ENCODE measurements around the gene ZNF555.

Gene ZNF555

DNA sequence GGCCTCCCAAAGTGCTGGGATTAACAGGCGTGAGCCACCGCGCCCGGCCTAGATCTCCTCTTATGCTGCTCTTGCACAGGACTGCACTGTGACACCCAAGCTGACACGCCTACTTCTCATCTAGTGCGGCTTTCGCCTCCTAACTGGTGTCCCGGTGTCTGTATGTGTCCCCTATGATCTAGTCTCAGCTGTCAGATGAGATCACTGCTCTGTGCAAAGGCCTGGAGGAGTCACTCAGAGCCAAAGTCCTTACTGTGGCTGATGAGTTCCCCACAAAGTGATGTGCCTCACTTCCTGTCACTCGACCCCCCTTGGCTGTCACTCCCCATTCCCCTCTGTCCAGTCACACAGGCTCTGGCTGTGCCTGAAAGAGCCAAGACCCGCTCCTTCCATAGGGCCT is 28.3 kb downstream of the ZNF555 start:
- TF ChIP-seq TAF1 (IDR thresholded peaks at IDR 0.05; ENCODE audit: borderline replicate concordance, insufficient read depth, low read length) (no peak), FOXP2 (optimal IDR thresholded peaks at IDR 0.05; ENCODE audit: borderline replicate concordance, extremely low read depth, extremely low read length, insufficient read depth) (no peak), SIN3A (IDR thresholded peaks at IDR 0.05; ENCODE audit: borderline replicate concordance, insufficient read depth, low read length) (no peak), POLR2AphosphoS5 (IDR thresholded peaks at IDR 0.05; ENCODE audit: low read depth, low read length) (no peak)
- TF ChIP-seq, protein P1, sequence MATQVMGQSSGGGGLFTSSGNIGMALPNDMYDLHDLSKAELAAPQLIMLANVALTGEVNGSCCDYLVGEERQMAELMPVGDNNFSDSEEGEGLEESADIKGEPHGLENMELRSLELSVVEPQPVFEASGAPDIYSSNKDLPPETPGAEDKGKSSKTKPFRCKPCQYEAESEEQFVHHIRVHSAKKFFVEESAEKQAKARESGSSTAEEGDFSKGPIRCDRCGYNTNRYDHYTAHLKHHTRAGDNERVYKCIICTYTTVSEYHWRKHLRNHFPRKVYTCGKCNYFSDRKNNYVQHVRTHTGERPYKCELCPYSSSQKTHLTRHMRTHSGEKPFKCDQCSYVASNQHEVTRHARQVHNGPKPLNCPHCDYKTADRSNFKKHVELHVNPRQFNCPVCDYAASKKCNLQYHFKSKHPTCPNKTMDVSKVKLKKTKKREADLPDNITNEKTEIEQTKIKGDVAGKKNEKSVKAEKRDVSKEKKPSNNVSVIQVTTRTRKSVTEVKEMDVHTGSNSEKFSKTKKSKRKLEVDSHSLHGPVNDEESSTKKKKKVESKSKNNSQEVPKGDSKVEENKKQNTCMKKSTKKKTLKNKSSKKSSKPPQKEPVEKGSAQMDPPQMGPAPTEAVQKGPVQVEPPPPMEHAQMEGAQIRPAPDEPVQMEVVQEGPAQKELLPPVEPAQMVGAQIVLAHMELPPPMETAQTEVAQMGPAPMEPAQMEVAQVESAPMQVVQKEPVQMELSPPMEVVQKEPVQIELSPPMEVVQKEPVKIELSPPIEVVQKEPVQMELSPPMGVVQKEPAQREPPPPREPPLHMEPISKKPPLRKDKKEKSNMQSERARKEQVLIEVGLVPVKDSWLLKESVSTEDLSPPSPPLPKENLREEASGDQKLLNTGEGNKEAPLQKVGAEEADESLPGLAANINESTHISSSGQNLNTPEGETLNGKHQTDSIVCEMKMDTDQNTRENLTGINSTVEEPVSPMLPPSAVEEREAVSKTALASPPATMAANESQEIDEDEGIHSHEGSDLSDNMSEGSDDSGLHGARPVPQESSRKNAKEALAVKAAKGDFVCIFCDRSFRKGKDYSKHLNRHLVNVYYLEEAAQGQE (IDR thresholded peaks at IDR 0.05; ENCODE audit: insufficient read depth in 1 of 2, low read depth in 2 of 2, low read length in 2 of 2) = no peak

DNA sequence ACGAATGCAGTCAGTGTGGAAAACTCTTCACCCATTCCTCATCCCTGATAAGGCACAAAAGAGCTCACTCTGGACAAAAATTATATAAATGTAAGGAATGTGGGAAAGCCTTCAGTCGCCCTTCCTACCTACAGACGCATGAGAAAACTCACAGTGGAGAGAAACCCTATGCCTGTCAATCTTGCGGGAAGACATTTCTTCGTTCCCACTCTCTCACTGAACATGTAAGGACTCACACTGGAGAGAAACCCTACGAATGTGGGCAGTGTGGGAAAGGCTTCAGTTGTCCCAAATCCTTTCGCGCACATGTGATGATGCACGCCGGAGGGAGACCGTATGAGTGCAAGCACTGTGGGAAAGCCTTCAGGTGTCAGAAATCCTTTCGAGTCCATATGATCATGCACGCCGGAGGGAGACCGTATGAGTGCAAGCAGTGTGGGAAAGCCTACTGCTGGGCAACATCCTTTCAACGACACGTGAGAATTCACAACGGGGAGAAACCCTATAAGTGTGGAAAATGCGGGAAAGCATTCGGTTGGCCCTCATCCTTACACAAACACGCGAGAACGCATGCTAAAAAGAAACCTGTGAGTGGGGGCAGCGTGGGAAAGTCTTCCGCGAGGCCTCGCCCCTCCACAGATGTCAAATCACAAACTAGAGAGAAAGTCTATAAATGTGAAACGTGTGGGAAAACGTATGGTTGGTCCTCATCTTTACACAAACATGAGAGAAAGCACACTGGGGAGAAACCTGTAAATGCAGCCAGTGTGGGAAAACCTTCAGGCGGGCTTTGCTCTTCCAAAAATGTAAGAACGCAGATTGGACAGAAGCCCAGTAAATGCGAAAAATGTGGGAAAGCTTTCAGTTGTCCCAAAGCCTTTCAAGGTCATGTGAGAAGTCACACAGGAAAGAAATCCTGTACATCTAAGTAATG is 36.4 kb downstream of the ZNF555 start:
- TF ChIP-seq, protein P1 (IDR thresholded peaks at IDR 0.05; ENCODE audit: insufficient read depth in 1 of 2, low read depth in 2 of 2, low read length in 2 of 2) = no peak
- TF ChIP-seq FOXP2 (optimal IDR thresholded peaks at IDR 0.05; ENCODE audit: borderline replicate concordance, extremely low read depth, extremely low read length, insufficient read depth) = no peak
- TF ChIP-seq TAF1 (IDR thresholded peaks at IDR 0.05; ENCODE audit: borderline replicate concordance, insufficient read depth, low read length) = no peak
- no peak for TF ChIP-seq SIN3A (IDR thresholded peaks at IDR 0.05; ENCODE audit: borderline replicate concordance, insufficient read depth, low read length)
- no peak for TF ChIP-seq POLR2AphosphoS5 (IDR thresholded peaks at IDR 0.05; ENCODE audit: low read depth, low read length)

DNA sequence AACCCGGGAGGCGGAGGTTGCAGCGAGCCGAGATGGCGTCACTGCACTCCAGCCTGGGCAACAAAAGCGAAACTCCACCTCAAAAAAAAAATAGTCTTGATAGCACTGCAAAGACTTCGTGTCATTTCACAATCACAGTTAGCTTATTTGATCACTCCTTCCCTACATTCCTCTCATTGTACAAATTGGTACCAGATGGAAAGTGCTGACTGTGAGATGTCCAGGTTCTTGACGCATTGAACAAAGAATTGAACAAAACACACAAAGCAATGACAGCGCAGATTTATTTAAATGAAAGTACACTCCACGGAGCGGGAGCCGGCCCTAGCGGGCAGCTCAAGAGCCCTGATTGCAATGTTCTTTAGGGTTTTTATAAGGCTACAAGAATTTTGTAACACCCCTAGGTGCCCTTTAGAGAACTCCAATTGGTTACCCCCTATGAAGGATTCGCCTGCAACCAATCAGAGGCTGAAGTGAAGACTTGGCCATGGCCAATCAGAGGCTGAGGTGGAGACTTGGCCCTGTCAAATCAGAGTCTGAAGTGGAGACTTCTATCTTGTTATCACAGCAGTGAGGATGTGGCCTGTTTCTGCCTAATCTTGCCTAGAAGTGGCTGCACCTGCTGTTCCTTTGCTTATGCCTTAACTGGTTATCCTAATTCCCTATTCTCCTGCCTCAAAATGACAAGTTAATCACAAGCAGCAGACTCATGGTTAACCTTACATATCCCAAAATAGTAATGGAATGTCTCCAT is 42.6 kb downstream of the ZNF555 start:
- TF ChIP-seq FOXP2 (optimal IDR thresholded peaks at IDR 0.05; ENCODE audit: borderline replicate concordance, extremely low read depth, extremely low read length, insufficient read depth) (no peak), TAF1 (IDR thresholded peaks at IDR 0.05; ENCODE audit: borderline replicate concordance, insufficient read depth, low read length) (no peak), POLR2AphosphoS5 (IDR thresholded peaks at IDR 0.05; ENCODE audit: low read depth, low read length) (no peak), SIN3A (IDR thresholded peaks at IDR 0.05; ENCODE audit: borderline replicate concordance, insufficient read depth, low read length) (no peak)
- TF ChIP-seq, protein P1 (IDR thresholded peaks at IDR 0.05; ENCODE audit: insufficient read depth in 1 of 2, low read depth in 2 of 2, low read length in 2 of 2) = no peak

DNA sequence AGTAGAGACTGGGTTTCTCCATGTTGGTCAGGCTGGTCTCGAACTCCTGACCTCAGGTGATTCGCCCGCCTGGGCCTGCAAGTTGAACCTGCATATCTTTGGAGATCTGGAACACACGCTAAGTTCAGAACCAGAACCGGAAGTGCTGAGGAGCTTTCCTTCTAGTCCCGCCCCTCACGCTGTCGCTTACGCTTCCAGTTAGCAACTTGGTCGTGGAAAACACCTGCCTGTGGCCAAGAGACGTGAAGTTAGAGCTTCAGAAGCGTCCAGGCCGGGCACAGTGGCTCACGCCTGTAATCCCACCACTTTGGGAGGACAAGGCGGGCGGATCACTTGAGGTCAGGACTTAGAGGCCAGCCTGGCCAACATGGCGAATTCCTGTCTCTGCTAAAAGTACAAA is 44.5 kb downstream of the ZNF555 start:
- TF ChIP-seq POLR2AphosphoS5 (IDR thresholded peaks at IDR 0.05; ENCODE audit: low read depth, low read length) (no peak), TAF1 (IDR thresholded peaks at IDR 0.05; ENCODE audit: borderline replicate concordance, insufficient read depth, low read length) (no peak), FOXP2 (optimal IDR thresholded peaks at IDR 0.05; ENCODE audit: borderline replicate concordance, extremely low read depth, extremely low read length, insufficient read depth) (no peak), SIN3A (IDR thresholded peaks at IDR 0.05; ENCODE audit: borderline replicate concordance, insufficient read depth, low read length) (no peak)
- TF ChIP-seq, protein P1 (IDR thresholded peaks at IDR 0.05; ENCODE audit: insufficient read depth in 1 of 2, low read depth in 2 of 2, low read length in 2 of 2) = no peak
